ENCODE data around the gene JMJD4. TPM values are rescaled to one million over a fixed set of nuclear protein-coding genes. Genes with fewer than 3 reads are reported as not detected.
"Not testable (repeated sequence)": the region's sequence is repeated elsewhere in the genome, so short reads cannot be mapped to it uniquely, and the experiment has no call there.

Gene JMJD4
- total RNA-seq, 4 donors from 2014 or later = 9.2 to 21.6 (median 19.9) TPM

GRCh38 chr1:227723474-227723873, 11.6 kb downstream of the JMJD4 start:
- no peak for ATAC-seq
- no peaks in the 10 kb centered on the region for H3K9me3 ChIP-seq

GRCh38 chr1:227718932-227719331, 16.2 kb downstream of the JMJD4 start:
- no peak overlapping the region for H3K4me3 ChIP-seq
- H3K27me3 ChIP-seq = no peaks in the 10 kb centered on the region
- ATAC-seq (no peak), DNase-seq (no peak)
- H3K4me1 ChIP-seq = no peaks in the 10 kb centered on the region
- intact Hi-C loops (cut with DNase I; ENCODE audit: low total_unique reads) (no loop called here), in situ Hi-C loops (cut with MboI; ENCODE audit: low sequenced_read_pairs in 4 of 4) (loop anchor here in 2 of 4 donors (25.0 kb wide), 1 partner anchor 232 kb away; no protein-coding TSS in a partner anchor)
- TF ChIP-seq POLR2A (IDR thresholded peaks at IDR 0.05) (no peak), CTCF (IDR thresholded peaks at IDR 0.05 in 4 of 5, conservative IDR thresholded peaks at IDR 0.05 in 1 of 5) (no peak)
- H3K27ac ChIP-seq = no peak overlapping the region
- no peaks in the 10 kb centered on the region for H3K36me3 ChIP-seq
- no peaks in the 10 kb centered on the region for H3K9me3 ChIP-seq

More at GRCh38 chr1:227723474-227723873, 11.6 kb downstream of the JMJD4 start:
- intact Hi-C loops (cut with DNase I; ENCODE audit: low total_unique reads) = no loop called here
- in situ Hi-C loops (cut with MboI; ENCODE audit: low sequenced_read_pairs in 4 of 4) = loop anchor here in 2 of 4 donors (25.0 kb wide), 1 partner anchor 236 kb away; no protein-coding TSS in a partner anchor
- TF ChIP-seq CTCF (IDR thresholded peaks at IDR 0.05 in 4 of 5, conservative IDR thresholded peaks at IDR 0.05 in 1 of 5) = no peak
- no peak for TF ChIP-seq POLR2A (IDR thresholded peaks at IDR 0.05)
- DNase-seq = no peak
- Histone ChIP-seq H3K36me3 (no peaks in the 10 kb centered on the region), H3K27ac (no peak overlapping the region), H3K4me1 (peaks cover 6 to 7% of the 10 kb centered on the region in 2 donors), H3K27me3 (no peaks in the 10 kb centered on the region), H3K4me3 (no peak overlapping the region)

- no peaks in the 10 kb centered on the region for H3K36me3 ChIP-seq
- no peaks in the 10 kb centered on the region for H3K9me3 ChIP-seq
- ATAC-seq = no peak
- no peaks in the 10 kb centered on the region for H3K27me3 ChIP-seq
- no peak overlapping the region for H3K27ac ChIP-seq
- no peak for TF ChIP-seq CTCF (IDR thresholded peaks at IDR 0.05 in 4 of 5, conservative IDR thresholded peaks at IDR 0.05 in 1 of 5)
- TF ChIP-seq POLR2A (IDR thresholded peaks at IDR 0.05) = no peak
- H3K4me3 ChIP-seq = no peak overlapping the region
- DNase-seq = no peak
- intact Hi-C loops (cut with DNase I; ENCODE audit: low total_unique reads) = no loop called here
- no peaks in the 10 kb centered on the region for H3K4me1 ChIP-seq
- in situ Hi-C loops (cut with MboI; ENCODE audit: low sequenced_read_pairs in 4 of 4) = loop anchor here in 2 of 4 donors (25.0 kb wide), 1 partner anchor 225 kb away; no protein-coding TSS in a partner anchor
Measured at GRCh38 chr1:227712648-227713047, 22.5 kb downstream of the JMJD4 start.

GRCh38 chr1:227710474-227710873, 24.6 kb downstream of the JMJD4 start:
- H3K27me3 ChIP-seq; ATAC-seq; intact Hi-C loops (cut with DNase I; ENCODE audit: low total_unique reads); DNase-seq; H3K36me3 ChIP-seq; H3K9me3 ChIP-seq; H3K27ac ChIP-seq; H3K4me3 ChIP-seq; H3K4me1 ChIP-seq: not testable (repeated sequence)
- in situ Hi-C loops (cut with MboI; ENCODE audit: low sequenced_read_pairs in 4 of 4) = loop anchor here in 2 of 4 donors (25.0 kb wide), 1 partner anchor 223 kb away; no protein-coding TSS in a partner anchor

- DNase-seq = no peak
- no peaks in the 10 kb centered on the region for H3K9me3 ChIP-seq
- no peaks in the 10 kb centered on the region for H3K4me1 ChIP-seq
- ATAC-seq = no peak
- H3K27ac ChIP-seq = no peak overlapping the region
- intact Hi-C loops (cut with DNase I; ENCODE audit: low total_unique reads) (no loop called here), in situ Hi-C loops (cut with MboI; ENCODE audit: low sequenced_read_pairs in 4 of 4) (loop anchor here in 2 of 4 donors (25.0 kb wide), 1 partner anchor 222 kb away; no protein-coding TSS in a partner anchor)
- H3K4me3 ChIP-seq = no peak overlapping the region
- H3K27me3 ChIP-seq = no peaks in the 10 kb centered on the region
- TF ChIP-seq CTCF (IDR thresholded peaks at IDR 0.05 in 4 of 5, conservative IDR thresholded peaks at IDR 0.05 in 1 of 5) (no peak), POLR2A (IDR thresholded peaks at IDR 0.05) (no peak)
- no peaks in the 10 kb centered on the region for H3K36me3 ChIP-seq
Measured at GRCh38 chr1:227709451-227709850, 25.7 kb downstream of the JMJD4 start.

Measured in gastrocnemius medialis (tissue), 4 donors.